Vagina (tissue), 2 donors: Measurements from ENCODE around the gene CEACAM19. TPM values are rescaled to one million over a fixed set of nuclear protein-coding genes. Genes with fewer than 3 reads are reported as not detected.
"Not testable (repeated sequence)": the region's sequence is repeated elsewhere in the genome, so short reads cannot be mapped to it uniquely, and the experiment has no call there.

Experiments used
- DNase-seq, 2 donors: peaks; one replicate each; pipeline ENCODE4 v3.0.0-alpha.2; 2017; ENCODE audit errors: extremely low spot score in 2 of 2
- H3K27ac ChIP-seq: fragments of 200-600 bp; sonication (generic); one replicate; pipeline ENCODE4 v1.5.1; 2019
- H3K27me3 ChIP-seq: fragments of 200-600 bp; sonication (generic); one replicate; pipeline ENCODE4 v1.5.1; 2019
- H3K36me3 ChIP-seq, 2 donors: fragments of 200-600 bp; sonication (generic); one replicate each; pipeline ENCODE4 v1.5.1; 2017 to 2019
- H3K4me1 ChIP-seq: fragments of 200-600 bp; sonication (generic); one replicate; pipeline ENCODE4 v1.5.1; 2019
- H3K4me3 ChIP-seq, 2 donors: fragments of 200-600 bp; sonication (generic); 1 replicate in 1 of 2; 2 replicates in 1 of 2; pipeline ENCODE4 v1.5.1; 2016 to 2019
- H3K9me3 ChIP-seq: fragments of 200-600 bp; sonication (generic); one replicate; pipeline ENCODE4 v1.5.1; 2019
- CTCF ChIP-seq, 3 experiments: fragments of 450-650 bp in 2 of 3; fragments of 200-600 bp in 1 of 3; sonication (generic) in 1 of 3; IDR thresholded peaks; one replicate each; pipeline ENCODE4 v1.5.1; 2017 to 2019; ENCODE audit warnings: antibody characterized with exemption in 3 of 3, mild to moderate bottlenecking in 2 of 3, moderate library complexity in 2 of 3
- POLR2A ChIP-seq, 2 donors: fragments of 450-650 bp; IDR thresholded peaks; one replicate each; pipeline ENCODE4 v1.6.1; 2017; ENCODE audit warnings: antibody characterized with exemption in 2 of 2, mild to moderate bottlenecking in 2 of 2, moderate library complexity in 2 of 2
- POLR2AphosphoS5 ChIP-seq, 2 donors: sonication (generic); formaldehyde crosslinking; IDR thresholded peaks; one replicate each; pipeline ENCODE4 v1.9.0; 2017; ENCODE audit warnings: antibody characterized with exemption in 2 of 2, mild to moderate bottlenecking in 2 of 2, low read depth in 1 of 2; ENCODE audit not compliant: insufficient read depth in 1 of 2
- intact Hi-C: fragments of 100-400 bp; cut with DNase I; formaldehyde crosslinking; loops from one replicate; pipeline ENCODE4 v1.15.1; 2023
- total RNA-seq: library from RNA; depleted of rRNA; stranded (reverse); fragments of >200 nt; gene quantifications from one replicate; pipeline ENCODE4 v1.2.3, GENCODE V29; 2016

Gene CEACAM19
- total RNA-seq, 1 donor from 2014 or later = 7.1 TPM

GRCh38 chr19:44626048-44626624, 45.1 kb upstream of the CEACAM19 start:
- H3K36me3 ChIP-seq = no peaks in the 10 kb centered on the region
- DNase-seq = no peak
- TF ChIP-seq POLR2A (IDR thresholded peaks at IDR 0.05) = no peak
- TF ChIP-seq POLR2AphosphoS5 (IDR thresholded peaks at IDR 0.05; ENCODE audit: insufficient read depth in 1 of 2, low read depth in 1 of 2) = no peak
- TF ChIP-seq CTCF (IDR thresholded peaks at IDR 0.05) = no peak
- H3K4me1 ChIP-seq = no peaks in the 10 kb centered on the region
- no peak overlapping the region for H3K4me3 ChIP-seq
- H3K9me3 ChIP-seq = no peaks in the 10 kb centered on the region
- H3K27ac ChIP-seq = no peak overlapping the region
- H3K27me3 ChIP-seq = no peaks in the 10 kb centered on the region
- intact Hi-C loops = no loop called here

- DNase-seq = no peak
- intact Hi-C loops = no loop called here
- Histone ChIP-seq H3K27ac (no peak overlapping the region), H3K36me3 (no peaks in the 10 kb centered on the region), H3K9me3 (no peaks in the 10 kb centered on the region), H3K4me3 (no peak overlapping the region), H3K4me1 (no peaks in the 10 kb centered on the region), H3K27me3 (no peaks in the 10 kb centered on the region)
- TF ChIP-seq CTCF (IDR thresholded peaks at IDR 0.05) (no peak), POLR2AphosphoS5 (IDR thresholded peaks at IDR 0.05; ENCODE audit: insufficient read depth in 1 of 2, low read depth in 1 of 2) (no peak), POLR2A (IDR thresholded peaks at IDR 0.05) (no peak)
Observed at GRCh38 chr19:44627631-44628030, 43.7 kb upstream of the CEACAM19 start.

GRCh38 chr19:44628793-44629192, 42.5 kb upstream of the CEACAM19 start:
- H3K4me1 ChIP-seq = no peaks in the 10 kb centered on the region
- H3K4me3 ChIP-seq = no peak overlapping the region
- DNase-seq = no peak
- TF ChIP-seq CTCF (IDR thresholded peaks at IDR 0.05) (no peak), POLR2AphosphoS5 (IDR thresholded peaks at IDR 0.05; ENCODE audit: insufficient read depth in 1 of 2, low read depth in 1 of 2) (no peak), POLR2A (IDR thresholded peaks at IDR 0.05) (no peak)
- H3K9me3 ChIP-seq = no peaks in the 10 kb centered on the region
- no peaks in the 10 kb centered on the region for H3K36me3 ChIP-seq
- H3K27ac ChIP-seq = no peak overlapping the region
- intact Hi-C loops = no loop called here
- no peaks in the 10 kb centered on the region for H3K27me3 ChIP-seq

GRCh38 chr19:44631611-44632010, 39.7 kb upstream of the CEACAM19 start:
- H3K4me1 ChIP-seq, H3K27me3 ChIP-seq, H3K27ac ChIP-seq, H3K9me3 ChIP-seq, intact Hi-C loops, H3K4me3 ChIP-seq, H3K36me3 ChIP-seq, DNase-seq: not testable (repeated sequence)

GRCh38 chr19:44634058-44634457, 37.2 kb upstream of the CEACAM19 start:
- H3K27me3 ChIP-seq, H3K4me3 ChIP-seq, H3K9me3 ChIP-seq, DNase-seq, H3K36me3 ChIP-seq, H3K27ac ChIP-seq, H3K4me1 ChIP-seq, intact Hi-C loops: not testable (repeated sequence)

GRCh38 chr19:44634785-44635184, 36.5 kb upstream of the CEACAM19 start:
- Histone ChIP-seq H3K27me3 (no peaks in the 10 kb centered on the region), H3K4me1 (no peaks in the 10 kb centered on the region), H3K36me3 (no peaks in the 10 kb centered on the region), H3K9me3 (no peaks in the 10 kb centered on the region), H3K4me3 (no peak overlapping the region), H3K27ac (no peak overlapping the region)
- no peak for DNase-seq
- TF ChIP-seq POLR2A (IDR thresholded peaks at IDR 0.05) = no peak
- no peak for TF ChIP-seq CTCF (IDR thresholded peaks at IDR 0.05)
- TF ChIP-seq POLR2AphosphoS5 (IDR thresholded peaks at IDR 0.05; ENCODE audit: insufficient read depth in 1 of 2, low read depth in 1 of 2) = no peak
- intact Hi-C loops = no loop called here
